CD4-positive, alpha-beta memory T cell (primary cell): ENCODE data around the gene ANKIB1. TPM values are rescaled to one million over a fixed set of nuclear protein-coding genes. Genes with fewer than 3 reads are reported as not detected.
"Not testable (repeated sequence)": the region's sequence is repeated elsewhere in the genome, so short reads cannot be mapped to it uniquely, and the experiment has no call there.

Experiments used
- CTCF ChIA-PET: fragments of 350-600 bp; sonication (Branson Sonifier 250); formaldehyde crosslinking; loops from one replicate; lab custom pipeline; 2021; ENCODE audit warnings: inconsistent platforms; ENCODE audit not compliant: partially characterized antibody; lab: Charles Lee
- POLR2A ChIA-PET: fragments of 350-600 bp; sonication (Branson Sonifier 250); formaldehyde crosslinking; loops from one replicate; lab custom pipeline; 2021; ENCODE audit not compliant: partially characterized antibody; lab: Charles Lee
- DNase-seq, 5 donors: peaks; one replicate each; pipeline versions ENCODE4 v3.0.0 to v3.0.0-alpha.2; 2020 to 2022; ENCODE audit warnings: mixed read lengths in 1 of 5
- H3K27ac ChIP-seq: one replicate; pipeline ENCODE4 v1.7.0; 2013; ENCODE audit warnings: low read depth, low read length
- H3K27me3 ChIP-seq: 2 replicates; pipeline ENCODE4 v1.7.0; 2013; ENCODE audit warnings: mild to moderate bottlenecking, low read length, moderate library complexity; ENCODE audit not compliant: insufficient read depth
- H3K36me3 ChIP-seq: 2 replicates; pipeline ENCODE4 v1.7.0; 2013; ENCODE audit warnings: mild to moderate bottlenecking, low read length, moderate library complexity; ENCODE audit not compliant: insufficient read depth
- H3K4me1 ChIP-seq: 2 replicates; pipeline ENCODE4 v1.7.0; 2013; ENCODE audit warnings: mild to moderate bottlenecking, low read length, moderate library complexity; ENCODE audit not compliant: insufficient read depth
- H3K4me3 ChIP-seq, 2 donors: one replicate each; pipeline ENCODE4 v1.7.0; 2013; ENCODE audit warnings: low read length in 2 of 2, mild to moderate bottlenecking in 1 of 2
- H3K9me3 ChIP-seq, 2 donors: one replicate each; pipeline ENCODE4 v1.7.0; 2013; ENCODE audit warnings: low read length in 2 of 2, control low read depth in 1 of 2; ENCODE audit not compliant: control insufficient read depth in 1 of 2
- H3K27ac Mint-ChIP-seq, 7 donors: one replicate each; pipeline ENCODE4 v1.8.0; 2020 to 2021; ENCODE audit warnings: mixed read lengths in 7 of 7, mild to moderate bottlenecking in 6 of 7, inconsistent platforms in 3 of 7, moderate library complexity in 3 of 7
- H3K27me3 Mint-ChIP-seq, 2 donors: one replicate each; pipeline ENCODE4 v1.8.0; 2020 to 2021; ENCODE audit warnings: mixed read lengths in 2 of 2
- H3K36me3 Mint-ChIP-seq, 2 donors: one replicate each; pipeline ENCODE4 v1.8.0; 2020 to 2021; ENCODE audit warnings: mixed read lengths in 2 of 2, inconsistent platforms in 1 of 2, mild to moderate bottlenecking in 1 of 2
- H3K4me1 Mint-ChIP-seq, 4 donors: one replicate each; pipeline ENCODE4 v1.8.0; 2020 to 2021; ENCODE audit warnings: mixed read lengths in 4 of 4, mild to moderate bottlenecking in 1 of 4
- H3K4me3 Mint-ChIP-seq, 8 donors: one replicate each; pipeline ENCODE4 v1.8.0; 2020 to 2021; ENCODE audit warnings: mixed read lengths in 8 of 8, mild to moderate bottlenecking in 7 of 8, moderate library complexity in 6 of 8, inconsistent platforms in 3 of 8
- H3K9me3 Mint-ChIP-seq, 8 donors: one replicate each; pipeline ENCODE4 v1.8.0; 2020 to 2021; ENCODE audit warnings: mixed read lengths in 8 of 8, mild to moderate bottlenecking in 5 of 8, inconsistent platforms in 3 of 8, moderate library complexity in 1 of 8
- intact Hi-C: fragments of 100-400 bp; cut with micrococcal nuclease; formaldehyde crosslinking; loops from one replicate; pipeline ENCODE4 v1.15.1; 2023
- polyA plus RNA-seq, 2 donors: library from polyadenylated mRNA; unstranded; fragments of 300-500 nt; fragmentation: Illumina TruSeq; gene quantifications; one replicate each; pipeline ENCODE4 v1.2.3, GENCODE V29; 2021
- total RNA-seq, 2 experiments: library from RNA; stranded (reverse); gene quantifications; one replicate each; pipeline ENCODE4 v1.2.3, GENCODE V29; 2021

Gene ANKIB1
- total and polyA plus RNA-seq, 4 experiments from 2014 or later = 3.7 to 78.5 (median 44.0) TPM

GRCh38 chr7:92397542-92397941, 151.8 kb downstream of the ANKIB1 start:
- Mint-ChIP-seq H3K36me3 (peaks cover 21 to 40% of the 10 kb centered on the region in 2 donors), H3K4me3 (no peak overlapping the region), H3K4me1 (peaks cover 0 to 2% (median 0%) of the 10 kb centered on the region in 4 donors), H3K27ac (no peak overlapping the region), H3K9me3 (no peaks in the 10 kb centered on the region), H3K27me3 (no peaks in the 10 kb centered on the region)
- H3K4me3 ChIP-seq = no peak overlapping the region
- intact Hi-C loops = no loop called here
- ChIA-PET POLR2A (no interaction called here), CTCF (no interaction called here)
- no peaks in the 10 kb centered on the region for H3K4me1 ChIP-seq
- H3K27ac ChIP-seq = no peak overlapping the region
- DNase-seq = no peak
- peaks cover 15% of the 10 kb centered on the region for H3K36me3 ChIP-seq
- H3K9me3 ChIP-seq = no peaks in the 10 kb centered on the region
- H3K27me3 ChIP-seq = no peaks in the 10 kb centered on the region

- H3K27ac ChIP-seq = no peak overlapping the region
- H3K4me3 ChIP-seq = no peak overlapping the region
- H3K27me3 ChIP-seq = no peaks in the 10 kb centered on the region
- Mint-ChIP-seq H3K9me3 (no peaks in the 10 kb centered on the region), H3K4me3 (no peak overlapping the region), H3K27me3 (no peaks in the 10 kb centered on the region), H3K36me3 (peaks cover 21 to 40% of the 10 kb centered on the region in 2 donors), H3K4me1 (peaks cover 10 to 16% (median 14%) of the 10 kb centered on the region in 4 donors), H3K27ac (no peak overlapping the region)
- intact Hi-C loops = no loop called here
- H3K36me3 ChIP-seq = peaks cover 15% of the 10 kb centered on the region
- H3K4me1 ChIP-seq = no peaks in the 10 kb centered on the region
- no peak for DNase-seq
- H3K9me3 ChIP-seq = no peaks in the 10 kb centered on the region
- CTCF ChIA-PET = no interaction called here
- POLR2A ChIA-PET = no interaction called here
Observed at GRCh38 chr7:92400013-92400412, 154.2 kb downstream of the ANKIB1 start.

GRCh38 chr7:92402920-92403759, 157.4 kb downstream of the ANKIB1 start:
- H3K27me3 ChIP-seq = no peaks in the 10 kb centered on the region
- H3K4me3 ChIP-seq = no peak overlapping the region
- Mint-ChIP-seq H3K4me3 (peak overlapping the region in 1 of 8 donors; percentile 13), H3K27me3 (no peaks in the 10 kb centered on the region), H3K9me3 (no peaks in the 10 kb centered on the region), H3K36me3 (peaks cover 15 to 21% of the 10 kb centered on the region in 2 donors), H3K27ac (peak overlapping the region in 2 of 7 donors; percentile 19 to 43), H3K4me1 (peaks cover 12 to 16% (median 14%) of the 10 kb centered on the region in 4 donors)
- H3K36me3 ChIP-seq = peaks cover 6% of the 10 kb centered on the region
- H3K4me1 ChIP-seq = no peaks in the 10 kb centered on the region
- intact Hi-C loops = no loop called here
- ChIA-PET CTCF (no interaction called here), POLR2A (no interaction called here)
- DNase-seq = no peak
- H3K9me3 ChIP-seq = no peaks in the 10 kb centered on the region
- no peak overlapping the region for H3K27ac ChIP-seq

- H3K4me3 Mint-ChIP-seq = no peak overlapping the region
- no peaks in the 10 kb centered on the region for H3K9me3 Mint-ChIP-seq
- DNase-seq = no peak
- peaks cover 9 to 15% of the 10 kb centered on the region in 2 donors for H3K36me3 Mint-ChIP-seq
- Histone ChIP-seq H3K4me1 (no peaks in the 10 kb centered on the region), H3K27me3 (no peaks in the 10 kb centered on the region), H3K4me3 (no peak overlapping the region), H3K27ac (no peak overlapping the region), H3K36me3 (peaks cover under 1% of the 10 kb centered on the region), H3K9me3 (no peaks in the 10 kb centered on the region)
- ChIA-PET CTCF (no interaction called here), POLR2A (no interaction called here)
- H3K4me1 Mint-ChIP-seq = peaks cover 12 to 16% (median 14%) of the 10 kb centered on the region in 4 donors
- peak overlapping the region in 1 of 7 donors; percentile 53 for H3K27ac Mint-ChIP-seq
- intact Hi-C loops = no loop called here
- H3K27me3 Mint-ChIP-seq = no peaks in the 10 kb centered on the region
Observed at GRCh38 chr7:92403760-92404074, 157.9 kb downstream of the ANKIB1 start.

GRCh38 chr7:92404170-92404614, 158.4 kb downstream of the ANKIB1 start:
- H3K4me3 ChIP-seq = no peak overlapping the region
- H3K27me3 Mint-ChIP-seq = no peaks in the 10 kb centered on the region
- no peak overlapping the region for H3K27ac ChIP-seq
- ChIA-PET POLR2A (no interaction called here), CTCF (interaction anchor here (0.9 kb wide), 1 partner anchor 58 kb away, joined by 4 read pairs; no protein-coding TSS in a partner anchor)
- H3K27ac Mint-ChIP-seq = no peak overlapping the region
- peaks cover 6 to 12% of the 10 kb centered on the region in 2 donors for H3K36me3 Mint-ChIP-seq
- intact Hi-C loops = no loop called here
- H3K9me3 ChIP-seq = no peaks in the 10 kb centered on the region
- H3K9me3 Mint-ChIP-seq = no peaks in the 10 kb centered on the region
- H3K4me3 Mint-ChIP-seq = peak overlapping the region in 3 of 8 donors; percentile 21 to 43 (median 31)
- H3K4me1 Mint-ChIP-seq = peaks cover 12 to 16% (median 14%) of the 10 kb centered on the region in 4 donors
- no peaks in the 10 kb centered on the region for H3K4me1 ChIP-seq
- no peaks in the 10 kb centered on the region for H3K36me3 ChIP-seq
- DNase-seq = peak in 4 of 5 donors; percentile 9 to 18 (median 12)
- H3K27me3 ChIP-seq = no peaks in the 10 kb centered on the region

- no peak overlapping the region for H3K4me3 Mint-ChIP-seq
- ChIA-PET CTCF (no interaction called here), POLR2A (no interaction called here)
- no peak for DNase-seq
- no peaks in the 10 kb centered on the region for H3K36me3 Mint-ChIP-seq
- H3K27ac ChIP-seq = no peak overlapping the region
- H3K4me3 ChIP-seq = no peak overlapping the region
- no peaks in the 10 kb centered on the region for H3K27me3 ChIP-seq
- peaks cover under 1 to 3% (median 1%) of the 10 kb centered on the region in 4 donors for H3K4me1 Mint-ChIP-seq
- H3K36me3 ChIP-seq = no peaks in the 10 kb centered on the region
- no peaks in the 10 kb centered on the region for H3K4me1 ChIP-seq
- no peaks in the 10 kb centered on the region for H3K9me3 ChIP-seq
- no peak overlapping the region for H3K27ac Mint-ChIP-seq
- peaks cover 6 to 12% of the 10 kb centered on the region in 2 donors for H3K27me3 Mint-ChIP-seq
- intact Hi-C loops = no loop called here
- peaks cover 0 to 7% (median 0%) of the 10 kb centered on the region in 8 donors for H3K9me3 Mint-ChIP-seq
Observed at GRCh38 chr7:92409357-92409756, 163.6 kb downstream of the ANKIB1 start.

GRCh38 chr7:92410162-92410561, 164.4 kb downstream of the ANKIB1 start:
- H3K27me3 ChIP-seq, H3K9me3 Mint-ChIP-seq, H3K36me3 Mint-ChIP-seq, H3K4me3 Mint-ChIP-seq, H3K27ac Mint-ChIP-seq, POLR2A ChIA-PET, H3K9me3 ChIP-seq, H3K4me1 ChIP-seq, H3K27ac ChIP-seq, H3K4me1 Mint-ChIP-seq, H3K36me3 ChIP-seq, H3K4me3 ChIP-seq, intact Hi-C loops, DNase-seq: not testable (repeated sequence)
- H3K27me3 Mint-ChIP-seq = peaks cover 6 to 12% of the 10 kb centered on the region in 2 donors
- CTCF ChIA-PET = interaction anchor here (1.4 kb wide), 1 partner anchor 51 kb away, joined by 3 read pairs; no protein-coding TSS in a partner anchor
